AG04450 (cell line): ENCODE measurements around the gene PRCD. TPM values are rescaled to one million over a fixed set of nuclear protein-coding genes. Genes with fewer than 3 reads are reported as not detected.

ENCODE experiments used
- CTCF ChIA-PET: fragments of 300-600, 350-600 bp; formaldehyde crosslinking; extraction: SDS; loops from one replicate; lab custom pipeline; 2022; ENCODE audit warnings: antibody characterized with exemption, inconsistent platforms; lab: Charles Lee
- POLR2A ChIA-PET: fragments of 350-600 bp; formaldehyde crosslinking; extraction: SDS; loops from one replicate; lab custom pipeline; 2021; ENCODE audit warnings: antibody characterized with exemption, inconsistent platforms; lab: Yijun Ruan, JAX
- DNase-seq: peaks from one replicate; pipeline ENCODE4 v3.0.0-alpha.2; 2011; ENCODE audit warnings: low read depth, low spot score
- H3K27ac ChIP-seq: one replicate; pipeline ENCODE4 v1.5.1; 2012; ENCODE audit warnings: low read depth, low read length, control low read depth
- H3K27me3 ChIP-seq: one replicate; pipeline ENCODE4 v1.6.0; 2012; ENCODE audit warnings: low read length; ENCODE audit not compliant: control insufficient read depth, insufficient read depth
- H3K4me3 ChIP-seq: 2 replicates; pipeline ENCODE4 v1.5.1; 2011; ENCODE audit warnings: mild to moderate bottlenecking, low read depth, low read length, control low read depth
- H3K9me3 ChIP-seq: 2 replicates; pipeline ENCODE4 v1.5.1; 2012; ENCODE audit warnings: low read length; ENCODE audit not compliant: control insufficient read depth, insufficient read depth
- CTCF ChIP-seq: IDR thresholded peaks from 2 replicates; pipeline ENCODE4 v1.5.1; 2011; ENCODE audit warnings: low read depth, low read length, control low read depth, inconsistent platforms
- polyA plus RNA-seq: library from polyadenylated mRNA; depleted of rRNA; stranded (reverse); fragments of >200 nt; gene quantifications from 2 replicates; pipeline ENCODE4 v1.2.3, GENCODE V29; 2011

The PRCD gene
- polyA plus RNA-seq, 1 experiment = 0.69 TPM

- TF ChIP-seq CTCF = no peak
- H3K4me3 ChIP-seq = peak overlapping the region; percentile 55
- no peak overlapping the region for H3K27ac ChIP-seq
- no peak for DNase-seq
- CTCF ChIA-PET = interaction anchor here (0.6 kb wide), 1 partner anchor 39 kb away, joined by 3 read pairs; no protein-coding TSS in a partner anchor
- peaks cover 34% of the 10 kb centered on the region for H3K27me3 ChIP-seq
- POLR2A ChIA-PET = interaction anchor here (0.6 to 1.8 kb wide), 2 partner anchors 17 to 84 kb away, joined by 5 to 7 read pairs; no protein-coding TSS in a partner anchor
- peaks cover 2% of the 10 kb centered on the region; the same call in 1 of the 2 replicates for H3K9me3 ChIP-seq
Measured at GRCh38 chr17:76584427-76585032, 44.7 kb downstream of the PRCD start.

- H3K27ac ChIP-seq = no peak overlapping the region
- H3K27me3 ChIP-seq = peaks cover 34% of the 10 kb centered on the region
- ChIA-PET POLR2A (interaction anchor here (1.8 kb wide), 1 partner anchor 18 kb away, joined by 7 read pairs; no protein-coding TSS in a partner anchor), CTCF (interaction anchor here (0.6 to 1.5 kb wide), 3 partner anchors 38 to 62 kb away, joined by 3 to 5 read pairs (median 4); no protein-coding TSS in a partner anchor)
- peaks cover 2% of the 10 kb centered on the region; the same call in 1 of the 2 replicates for H3K9me3 ChIP-seq
- DNase-seq = no peak
- H3K4me3 ChIP-seq = peak overlapping the region; percentile 55
- TF ChIP-seq CTCF = no peak
Measured at GRCh38 chr17:76585033-76585648, 45.3 kb downstream of the PRCD start.

GRCh38 chr17:76585649-76586593, 46.1 kb downstream of the PRCD start, which contains the start of gene ST6GALNAC2:
TSS of gene ST6GALNAC2 (minus strand) at chr17:76585860. CDS start at chr17:76585808, 52 bp downstream.
- Histone ChIP-seq H3K27ac (no peak within 1 kb of the TSS), H3K4me3 (peak within 1 kb of the TSS; percentile 55), H3K27me3 (peaks cover 34% of the 10 kb centered on the region), H3K9me3 (peaks cover 2% of the 10 kb centered on the region; the same call in 1 of the 2 replicates)
- ChIA-PET CTCF (interaction anchor here (0.6 to 1.5 kb wide), 5 partner anchors 26 to 89 kb away, joined by 3 to 7 read pairs (median 4); no protein-coding TSS in a partner anchor), POLR2A (interaction anchor here (0.6 kb wide), 1 partner anchor 57 kb away, joined by 3 read pairs; no protein-coding TSS in a partner anchor)
- DNase-seq = no peak
- TF ChIP-seq CTCF = peak; percentile 25

GRCh38 chr17:76586741-76587487, 47.1 kb downstream of the PRCD start:
- Histone ChIP-seq H3K27me3 (peaks cover 30% of the 10 kb centered on the region), H3K4me3 (no peak overlapping the region), H3K9me3 (peaks cover 2% of the 10 kb centered on the region; the same call in 1 of the 2 replicates), H3K27ac (no peak overlapping the region)
- no peak for TF ChIP-seq CTCF
- DNase-seq = no peak
- POLR2A ChIA-PET = no interaction called here
- CTCF ChIA-PET = interaction anchor here (1.1 to 1.5 kb wide), 2 partner anchors 38 to 64 kb away, joined by 4 to 5 read pairs; no protein-coding TSS in a partner anchor
